LNCaP clone FGC (cell line): ENCODE measurements around the gene NT5DC2.

Experiments
- DNase-seq: peaks from one replicate; pipeline ENCODE4 v3.0.0-alpha.2; 2011; ENCODE audit warnings: low read depth
- H3K4me3 ChIP-seq: 2 replicates; pipeline ENCODE4 v1.5.1; 2011; ENCODE audit warnings: mild to moderate bottlenecking, low read depth, low read length, control low read depth
- TF ChIP-seq, protein P1 (sequence below): IDR thresholded peaks from 2 replicates; pipeline ENCODE4 v1.5.1; 2012; ENCODE audit warnings: mild to moderate bottlenecking; ENCODE audit not compliant: control insufficient read depth, insufficient read depth; ENCODE audit errors: extremely low read depth

The NT5DC2 gene

DNA sequence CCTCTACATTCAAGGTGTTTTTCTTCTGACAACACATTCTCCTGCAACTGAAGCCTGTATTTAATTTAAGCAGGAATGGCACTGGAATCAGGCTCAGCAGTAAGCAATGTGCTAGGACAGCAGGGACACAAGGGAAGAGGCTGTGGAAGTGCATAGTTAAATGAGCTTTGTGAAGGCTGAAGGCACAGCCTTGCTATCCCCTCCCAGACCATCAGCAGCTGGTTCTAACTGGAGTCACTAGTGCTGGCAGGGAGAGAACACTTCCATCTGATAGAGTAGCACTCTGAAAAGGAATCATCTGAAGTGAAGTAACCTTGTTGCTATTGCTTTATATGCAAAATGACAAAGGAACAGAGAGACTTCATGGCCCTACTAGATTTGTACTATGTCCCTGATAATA is 17.5 kb upstream of the NT5DC2 start:
- TF ChIP-seq, protein P1, sequence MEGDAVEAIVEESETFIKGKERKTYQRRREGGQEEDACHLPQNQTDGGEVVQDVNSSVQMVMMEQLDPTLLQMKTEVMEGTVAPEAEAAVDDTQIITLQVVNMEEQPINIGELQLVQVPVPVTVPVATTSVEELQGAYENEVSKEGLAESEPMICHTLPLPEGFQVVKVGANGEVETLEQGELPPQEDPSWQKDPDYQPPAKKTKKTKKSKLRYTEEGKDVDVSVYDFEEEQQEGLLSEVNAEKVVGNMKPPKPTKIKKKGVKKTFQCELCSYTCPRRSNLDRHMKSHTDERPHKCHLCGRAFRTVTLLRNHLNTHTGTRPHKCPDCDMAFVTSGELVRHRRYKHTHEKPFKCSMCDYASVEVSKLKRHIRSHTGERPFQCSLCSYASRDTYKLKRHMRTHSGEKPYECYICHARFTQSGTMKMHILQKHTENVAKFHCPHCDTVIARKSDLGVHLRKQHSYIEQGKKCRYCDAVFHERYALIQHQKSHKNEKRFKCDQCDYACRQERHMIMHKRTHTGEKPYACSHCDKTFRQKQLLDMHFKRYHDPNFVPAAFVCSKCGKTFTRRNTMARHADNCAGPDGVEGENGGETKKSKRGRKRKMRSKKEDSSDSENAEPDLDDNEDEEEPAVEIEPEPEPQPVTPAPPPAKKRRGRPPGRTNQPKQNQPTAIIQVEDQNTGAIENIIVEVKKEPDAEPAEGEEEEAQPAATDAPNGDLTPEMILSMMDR, result no peak
- H3K4me3 ChIP-seq, result no peak overlapping the region
- no peak for DNase-seq

GRCh38 chr3:52547143-52547542 is 13.5 kb upstream of the NT5DC2 start:
- no peak for DNase-seq
- no peak overlapping the region for H3K4me3 ChIP-seq
- TF ChIP-seq, protein P1, result no peak

GRCh38 chr3:52546111-52546901 is 12.6 kb upstream of the NT5DC2 start:
- H3K4me3 ChIP-seq, result no peak overlapping the region
- DNase-seq, result no peak
- TF ChIP-seq, protein P1, result no peak

GRCh38 chr3:52544937-52545336 is 11.3 kb upstream of the NT5DC2 start:
- DNase-seq, result no peak
- TF ChIP-seq, protein P1, result no peak
- H3K4me3 ChIP-seq, result no peak overlapping the region

- no peak overlapping the region for H3K4me3 ChIP-seq
- DNase-seq, result no peak
- TF ChIP-seq, protein P1, result no peak
Observed at GRCh38 chr3:52541050-52541449, 7.4 kb upstream of the NT5DC2 start.

- no peak for DNase-seq
- H3K4me3 ChIP-seq, result no peak overlapping the region
Observed at GRCh38 chr3:52539010-52539653, 5.5 kb upstream of the NT5DC2 start.

More at GRCh38 chr3:52539010-52539653, 5.5 kb upstream of the NT5DC2 start:
- TF ChIP-seq, protein P1, result no peak
